Measurements from ENCODE around the gene CBX6.
A peak's percentile ranks its signal among the peaks of the same experiment; 100 is the strongest.
"Not testable (repeated sequence)": the region's sequence is repeated elsewhere in the genome, so short reads cannot be mapped to it uniquely, and the experiment has no call there.

Gene CBX6
- long read RNA-seq, donor 1, full-length matches to known transcripts = 3 of 8 reads
- long read RNA-seq, donor 1, partial matches to known transcripts = 5 of 8 reads
- long read RNA-seq, donor 1, other reads (novel, unspliced or antisense) = 0 of 8 reads
- long read RNA-seq, donor 2, full-length matches to known transcripts = 4 of 4 reads
- long read RNA-seq, donor 2, partial matches to known transcripts = 0 of 4 reads
- long read RNA-seq, donor 2, other reads (novel, unspliced or antisense) = 0 of 4 reads
- long read RNA-seq, donor 3, full-length matches to known transcripts = 5 of 5 reads
- long read RNA-seq, donor 3, partial matches to known transcripts = 0 of 5 reads
- long read RNA-seq, donor 3, other reads (novel, unspliced or antisense) = 0 of 5 reads
- long read RNA-seq, donor 4, full-length matches to known transcripts = 11 of 36 reads
- long read RNA-seq, donor 4, partial matches to known transcripts = 25 of 36 reads
- long read RNA-seq, donor 4, other reads (novel, unspliced or antisense) = 0 of 36 reads
- long read RNA-seq, donor 5, full-length matches to known transcripts = 5 of 5 reads
- long read RNA-seq, donor 5, partial matches to known transcripts = 0 of 5 reads
- long read RNA-seq, donor 5, other reads (novel, unspliced or antisense) = 0 of 5 reads
- long read RNA-seq, donor 6, full-length matches to known transcripts = 6 of 6 reads
- long read RNA-seq, donor 6, partial matches to known transcripts = 0 of 6 reads
- long read RNA-seq, donor 6, other reads (novel, unspliced or antisense) = 0 of 6 reads
- long read RNA-seq, donor 7, full-length matches to known transcripts = 13 of 13 reads
- long read RNA-seq, donor 7, partial matches to known transcripts = 0 of 13 reads
- long read RNA-seq, donor 7, other reads (novel, unspliced or antisense) = 0 of 13 reads
- long read RNA-seq, donor 8, full-length matches to known transcripts = 7 of 7 reads
- long read RNA-seq, donor 8, partial matches to known transcripts = 0 of 7 reads
- long read RNA-seq, donor 8, other reads (novel, unspliced or antisense) = 0 of 7 reads

- peak; percentile 99 for DNase-seq
These were observed at the start of gene CBX6 for GRCh38 chr22:38872172-38872830. CBX6 (minus strand) TSS chr22:38872216; CDS start chr22:38872190, 26 bp downstream.

- DNase-seq = no peak
These were observed 49.8 kb upstream of the CBX6 start for GRCh38 chr22:38921806-38922205.

- no peak for DNase-seq
These were observed 49.1 kb upstream of the CBX6 start for GRCh38 chr22:38921120-38921519.

GRCh38 chr22:38919631-38920190, 47.7 kb upstream of the CBX6 start:
- no peak for DNase-seq

GRCh38 chr22:38911434-38911833, 39.4 kb upstream of the CBX6 start:
- DNase-seq = no peak

- DNase-seq = no peak
These were observed 35.8 kb upstream of the CBX6 start for GRCh38 chr22:38907767-38908166.

- DNase-seq = no peak
These were observed 34.0 kb upstream of the CBX6 start for GRCh38 chr22:38906052-38906451.

GRCh38 chr22:38904052-38904617, 32.1 kb upstream of the CBX6 start:
- not testable (repeated sequence) for DNase-seq

- DNase-seq = no peak
These were observed 29.2 kb upstream of the CBX6 start for GRCh38 chr22:38901111-38901641.

GRCh38 chr22:38900677-38901076, 28.7 kb upstream of the CBX6 start:
- DNase-seq = no peak

- DNase-seq = no peak
These were observed 19.2 kb upstream of the CBX6 start for GRCh38 chr22:38891256-38891655.

- no peak for DNase-seq
These were observed 18.4 kb upstream of the CBX6 start for GRCh38 chr22:38890377-38890776.

- no peak for DNase-seq
These were observed 14.3 kb upstream of the CBX6 start for GRCh38 chr22:38886333-38886732.

- DNase-seq = no peak
These were observed 11.1 kb upstream of the CBX6 start for GRCh38 chr22:38882972-38883622.

- DNase-seq = no peak
These were observed 10.2 kb upstream of the CBX6 start for GRCh38 chr22:38881997-38882879.

- DNase-seq = no peak
These were observed 9.5 kb upstream of the CBX6 start for GRCh38 chr22:38881464-38881871.

GRCh38 chr22:38879961-38880360, 7.9 kb upstream of the CBX6 start:
- DNase-seq = no peak

- DNase-seq = no peak
These were observed 7.2 kb upstream of the CBX6 start for GRCh38 chr22:38879108-38879729.

GRCh38 chr22:38878001-38878400, 6.0 kb upstream of the CBX6 start:
- no peak for DNase-seq
